ENCODE results near the gene AGPAT2.

- TF ChIP-seq CTCF (IDR thresholded peaks at IDR 0.05; ENCODE audit: low read depth, low read length, poor library complexity, severe bottlenecking) (no peak), EZH2phosphoT487 (IDR thresholded peaks at IDR 0.05; ENCODE audit: borderline replicate concordance, low read length) (no peak)
These were observed 62.9 kb downstream of the AGPAT2 start for GRCh38 chr9:136624184-136624951.
